Activated CD8-positive, alpha-beta memory T cell treated with anti-CD3 and anti-CD28 coated beads, Interleukin-2, amount 50 U/mL, for 4 hours (primary cell): ENCODE results near the gene RHOBTB3.

Source experiments
- DNase-seq: peaks from one replicate; pipeline ENCODE4 v3.0.0-alpha.2; 2020

RHOBTB3 gene

DNA sequence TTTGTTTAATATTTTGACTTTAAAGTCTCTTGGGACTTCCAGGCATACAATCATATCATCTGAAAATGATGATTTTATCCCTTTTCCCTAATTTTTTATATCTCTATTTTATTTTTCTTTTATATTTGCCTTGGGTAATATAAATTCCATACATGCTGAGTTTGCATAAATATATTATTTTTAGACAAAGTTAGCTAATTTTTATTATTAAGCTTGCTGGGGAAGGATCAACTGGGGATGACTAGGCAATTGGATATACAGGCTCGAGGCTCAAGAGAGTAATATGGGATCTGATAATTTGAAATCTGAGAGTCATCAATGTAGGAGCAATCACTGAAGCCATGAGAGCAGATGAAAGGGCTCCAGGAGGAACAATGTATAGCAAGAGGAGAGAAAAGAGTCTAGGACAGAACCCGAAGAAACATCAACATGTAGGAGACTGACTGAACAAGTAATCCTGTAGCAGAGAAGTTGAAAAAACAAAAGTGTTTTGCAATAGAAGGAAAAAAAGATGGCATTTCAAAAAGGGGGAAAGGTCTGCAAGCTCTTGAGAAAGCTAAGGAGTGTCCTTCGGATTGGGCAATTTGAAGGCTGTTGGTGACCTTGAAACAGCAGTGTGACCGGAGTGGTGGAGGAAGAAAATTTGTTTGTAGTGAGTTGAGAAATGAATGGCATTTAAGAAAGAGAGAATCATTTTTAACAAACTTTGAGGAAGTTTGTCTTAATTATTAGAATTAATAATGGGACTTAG lies 17.0 kb upstream of the RHOBTB3 start:
- DNase-seq: no peak

GRCh38 chr5:95715799-95716461 lies 15.2 kb upstream of the RHOBTB3 start:
- DNase-seq: no peak

DNA sequence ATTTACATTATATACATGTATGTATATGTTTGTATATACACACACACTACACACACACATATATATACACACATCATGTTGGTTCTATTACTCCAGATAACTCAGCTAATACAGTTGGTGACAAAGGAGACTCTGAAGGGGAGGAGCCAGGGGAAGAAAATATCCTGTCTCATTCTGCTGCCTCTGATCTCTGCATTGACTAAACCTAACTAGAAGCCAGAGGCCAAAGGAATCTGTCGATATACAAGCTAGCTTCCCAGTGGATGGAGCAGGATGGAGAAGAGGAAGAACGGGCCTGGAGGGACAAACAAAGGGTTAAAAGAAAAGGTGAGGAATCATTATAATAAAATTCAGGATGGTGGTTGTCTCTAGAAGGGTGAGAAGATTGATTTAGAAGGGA lies 13.7 kb upstream of the RHOBTB3 start:
- no peak for DNase-seq

DNA sequence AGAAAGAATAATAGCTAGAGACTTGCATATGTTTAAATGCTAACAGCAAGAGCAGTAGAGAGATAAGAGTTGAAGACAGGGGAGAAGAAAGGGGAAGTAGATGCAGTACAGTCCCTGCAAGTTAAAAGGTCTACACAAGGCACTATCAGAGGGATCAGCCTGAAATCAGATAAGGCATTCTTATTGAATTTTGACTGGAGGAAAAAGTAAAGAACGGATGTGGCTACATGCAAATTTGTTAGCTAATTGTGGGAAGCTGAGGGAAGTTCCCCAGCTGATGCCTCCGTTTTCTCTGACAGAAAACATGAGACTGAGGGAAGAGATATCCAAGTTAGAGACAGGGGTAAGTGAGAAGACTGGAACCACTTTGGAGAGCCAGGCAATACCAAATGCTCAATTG lies 12.9 kb upstream of the RHOBTB3 start:
- no peak for DNase-seq

DNA sequence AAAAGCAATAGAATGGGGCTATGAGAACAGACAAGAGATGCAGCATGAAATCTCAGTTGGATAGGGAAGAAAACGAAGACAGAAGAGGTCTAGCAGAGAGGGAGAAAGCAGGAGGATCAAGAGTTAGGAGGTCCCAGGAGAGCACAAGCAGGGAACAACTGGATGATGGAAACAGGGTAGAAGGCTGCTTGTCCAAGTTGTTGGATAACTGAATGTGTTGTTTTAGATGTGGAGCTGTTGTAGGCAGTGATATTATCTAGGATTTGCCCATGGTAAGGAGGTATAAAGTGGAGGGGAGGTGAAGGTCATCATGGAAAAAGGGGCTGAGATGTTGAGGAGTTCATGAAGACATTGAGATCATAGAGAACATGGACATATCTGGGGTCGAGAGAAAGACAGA lies 12.4 kb upstream of the RHOBTB3 start:
- no peak for DNase-seq

DNA sequence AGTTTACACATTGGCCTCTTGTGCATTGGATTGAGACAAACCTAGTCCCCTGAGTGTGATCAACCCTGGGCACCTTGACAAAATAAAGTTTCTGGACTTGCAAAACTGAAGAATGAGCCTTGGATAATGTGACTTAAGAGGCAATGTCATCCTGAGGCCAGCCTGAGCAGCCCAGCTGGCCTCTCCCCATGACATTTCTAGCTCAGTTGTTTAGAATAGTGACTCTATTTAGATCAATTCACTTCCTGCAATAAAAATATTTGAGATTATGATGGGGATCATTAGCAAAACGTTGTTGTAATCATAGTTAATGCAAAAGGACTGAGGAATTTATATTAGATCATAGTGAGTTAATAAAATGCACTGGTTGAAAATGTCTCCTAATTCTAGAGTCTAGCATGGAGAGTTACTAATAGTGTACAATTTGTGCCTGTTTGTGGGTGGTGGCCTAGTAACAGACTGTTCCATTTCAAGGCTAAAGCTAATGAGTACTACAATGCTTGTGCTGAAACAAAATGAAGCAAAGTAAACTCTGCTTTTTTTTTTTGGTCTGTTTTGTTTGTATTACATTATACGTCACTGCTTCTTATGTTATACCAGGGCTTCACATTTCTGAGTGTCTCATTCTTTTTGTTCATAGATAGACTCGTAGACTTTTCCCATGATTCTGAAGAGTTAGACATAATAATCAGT lies 10.9 kb upstream of the RHOBTB3 start:
- DNase-seq: no peak

DNA sequence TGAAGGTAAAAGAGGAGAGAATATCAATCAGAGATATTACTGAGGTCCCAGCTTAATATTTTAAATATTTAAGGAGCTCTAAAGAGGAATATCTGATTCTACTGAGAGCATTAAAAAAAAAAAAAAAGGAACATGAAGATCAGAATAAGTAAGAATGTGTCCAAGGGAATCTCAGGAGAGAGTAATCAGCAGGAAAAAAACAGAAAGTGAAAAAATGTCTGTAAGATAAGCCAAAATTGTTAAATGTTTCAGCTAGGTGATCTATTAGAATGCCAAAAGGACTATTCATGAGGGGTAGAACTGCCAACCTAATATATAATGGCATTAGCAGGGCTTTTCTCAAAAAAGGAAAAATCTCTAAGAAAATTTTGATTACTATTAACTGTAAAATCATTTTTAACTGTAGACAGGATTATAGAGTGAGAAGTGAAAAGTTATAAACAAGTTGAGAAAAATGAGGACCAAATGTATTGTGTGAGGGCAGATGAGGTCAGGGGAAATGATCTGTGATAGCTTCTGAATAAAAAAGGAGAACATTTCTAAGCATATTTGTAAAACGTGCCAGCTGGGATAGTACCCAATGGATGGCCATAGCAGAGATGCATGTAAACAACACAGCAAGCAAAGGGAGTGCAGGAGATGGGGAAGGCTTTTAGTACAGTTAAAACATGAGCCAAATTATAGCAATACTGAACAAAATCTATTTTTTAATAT lies 9.4 kb upstream of the RHOBTB3 start:
- no peak for DNase-seq

DNA sequence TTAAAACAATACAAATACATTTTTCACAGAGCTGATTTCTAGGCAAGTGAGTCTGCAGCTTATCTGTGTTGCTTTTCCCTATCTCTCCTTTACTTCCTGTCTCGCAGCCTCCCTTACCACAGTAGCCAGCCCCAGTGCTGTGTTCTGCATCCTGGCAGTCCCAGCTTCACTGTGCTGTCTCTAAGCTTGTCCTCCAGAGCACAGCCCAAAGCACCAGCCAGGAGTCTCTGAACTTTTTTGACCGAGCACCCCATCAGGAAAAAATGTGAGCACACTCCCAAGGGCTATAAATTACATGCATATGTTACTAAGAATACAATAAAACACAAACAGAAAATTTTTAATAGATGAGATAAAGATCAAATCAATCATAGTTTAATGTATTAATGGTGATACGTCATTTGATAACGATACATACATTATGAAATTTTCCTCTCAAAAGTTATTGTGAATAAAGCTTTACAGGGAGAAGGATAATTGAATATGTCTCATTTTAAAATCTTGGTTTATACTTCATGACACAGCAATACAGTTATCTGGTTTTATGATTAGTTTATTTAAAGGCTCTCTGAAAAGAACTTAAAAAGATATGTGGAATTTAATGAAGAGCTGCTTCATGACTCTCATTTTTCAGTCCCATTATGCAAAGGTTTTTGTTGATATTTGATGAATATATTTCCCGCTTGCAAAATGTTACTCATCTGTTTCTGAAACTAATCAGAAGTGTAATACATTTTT lies 7.3 kb upstream of the RHOBTB3 start:
- DNase-seq: no peak

- no peak for DNase-seq
Measured at GRCh38 chr5:95725071-95725820, 5.9 kb upstream of the RHOBTB3 start.

DNA sequence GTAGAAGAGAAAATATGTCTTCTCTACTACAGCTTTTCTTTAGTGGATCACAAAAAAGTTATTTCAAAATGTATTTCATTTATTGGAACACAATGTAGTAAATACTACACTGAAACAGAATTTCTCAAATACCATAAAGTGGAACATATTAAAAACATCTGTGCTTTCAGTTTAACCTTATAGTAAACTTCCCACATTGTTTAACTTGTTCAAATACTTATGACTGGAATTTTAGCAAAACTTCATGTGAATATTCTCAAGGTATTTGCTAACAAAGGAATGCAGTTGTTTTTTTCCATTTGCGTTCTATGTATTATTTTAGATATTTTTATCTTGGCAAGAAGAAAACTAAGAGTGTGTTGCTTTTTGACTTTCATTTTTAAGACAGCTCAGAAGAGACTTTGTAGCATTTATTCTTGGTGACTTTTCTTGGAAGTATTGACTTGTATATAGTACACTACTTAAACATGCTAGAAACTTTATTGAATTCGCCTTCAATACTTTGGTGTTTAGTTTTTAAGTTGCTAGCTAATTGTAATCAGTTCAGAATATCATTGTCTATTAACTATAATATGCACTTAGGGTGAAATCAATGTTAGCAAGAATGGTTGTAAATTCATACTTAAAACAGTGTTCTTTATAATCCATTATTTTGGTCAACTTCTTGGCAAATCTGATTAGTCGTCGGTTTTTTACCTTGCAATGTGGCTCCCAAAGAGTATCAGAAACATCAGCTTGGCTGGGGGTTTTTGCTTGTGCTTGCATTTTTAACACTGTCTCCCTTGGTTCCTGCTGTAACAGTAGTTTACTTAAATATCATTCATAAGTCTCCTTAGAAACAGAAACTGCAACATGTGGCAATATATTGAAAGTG lies 5.0 kb upstream of the RHOBTB3 start:
- DNase-seq: no peak

DNA sequence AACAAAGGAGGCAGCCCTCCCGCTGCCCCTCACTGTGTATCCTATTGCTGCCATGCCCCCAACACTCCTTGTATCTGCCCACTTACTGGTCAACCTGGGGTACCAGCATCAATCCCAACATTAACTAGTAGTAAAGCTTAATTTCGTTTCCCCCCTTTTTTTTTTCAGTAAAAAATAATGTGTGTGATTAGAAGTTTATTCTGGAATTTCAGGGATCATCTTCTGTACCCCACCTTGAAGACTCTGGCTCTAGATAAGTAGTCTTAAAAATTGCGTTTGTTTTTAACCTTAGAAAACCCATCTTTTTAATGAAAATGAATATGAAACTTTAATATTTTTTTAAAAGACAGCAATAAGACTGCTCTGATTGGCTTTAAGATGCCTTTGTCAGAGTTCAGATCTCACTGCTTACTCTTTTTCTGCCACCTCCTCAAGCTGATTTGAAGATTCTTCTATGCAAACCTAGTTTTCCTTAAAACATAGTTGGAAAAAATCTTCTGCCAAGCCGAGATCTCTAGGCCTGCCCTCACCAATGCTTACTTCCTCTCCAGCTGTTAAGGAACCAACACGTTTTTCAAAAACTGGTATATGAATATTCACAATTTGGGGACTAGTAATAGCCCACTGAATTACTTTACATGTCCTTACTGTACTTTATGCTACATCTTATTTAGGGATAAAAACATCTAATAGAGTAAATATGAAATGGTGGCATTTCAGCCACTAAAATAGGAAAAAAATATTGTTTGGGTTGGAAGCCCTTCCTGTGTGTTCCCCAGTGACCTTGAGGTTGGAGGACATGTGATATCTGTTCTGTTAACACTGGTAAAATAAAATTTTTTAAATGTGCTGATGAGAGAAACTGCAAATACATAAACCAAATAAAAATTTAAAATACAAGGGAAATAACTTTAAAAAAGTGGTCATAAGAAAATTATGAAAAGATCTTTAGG lies 4.0 kb upstream of the RHOBTB3 start:
- DNase-seq: no peak

DNA sequence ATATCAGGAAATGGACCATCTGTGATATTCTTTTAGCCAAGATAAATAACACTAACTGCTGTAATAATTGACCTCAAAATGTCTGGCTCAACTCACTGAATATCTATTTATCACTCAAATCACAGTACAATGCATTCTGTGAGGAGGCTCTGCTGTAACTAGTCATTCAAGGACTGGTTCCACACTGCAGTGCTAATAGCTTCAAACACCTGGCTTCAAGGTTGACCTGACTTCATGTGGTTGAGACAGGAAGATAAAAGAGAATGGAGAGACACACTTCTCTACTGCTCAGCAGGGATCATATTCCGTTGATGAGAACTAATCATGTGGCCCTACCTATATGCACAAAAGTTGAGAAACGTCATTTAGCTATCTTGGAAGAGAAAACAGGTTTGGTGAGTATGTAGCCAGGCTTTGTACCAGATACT lies 3.4 kb upstream of the RHOBTB3 start:
- no peak for DNase-seq

GRCh38 chr5:95728494-95729114 lies 2.5 kb upstream of the RHOBTB3 start:
- no peak for DNase-seq

DNA sequence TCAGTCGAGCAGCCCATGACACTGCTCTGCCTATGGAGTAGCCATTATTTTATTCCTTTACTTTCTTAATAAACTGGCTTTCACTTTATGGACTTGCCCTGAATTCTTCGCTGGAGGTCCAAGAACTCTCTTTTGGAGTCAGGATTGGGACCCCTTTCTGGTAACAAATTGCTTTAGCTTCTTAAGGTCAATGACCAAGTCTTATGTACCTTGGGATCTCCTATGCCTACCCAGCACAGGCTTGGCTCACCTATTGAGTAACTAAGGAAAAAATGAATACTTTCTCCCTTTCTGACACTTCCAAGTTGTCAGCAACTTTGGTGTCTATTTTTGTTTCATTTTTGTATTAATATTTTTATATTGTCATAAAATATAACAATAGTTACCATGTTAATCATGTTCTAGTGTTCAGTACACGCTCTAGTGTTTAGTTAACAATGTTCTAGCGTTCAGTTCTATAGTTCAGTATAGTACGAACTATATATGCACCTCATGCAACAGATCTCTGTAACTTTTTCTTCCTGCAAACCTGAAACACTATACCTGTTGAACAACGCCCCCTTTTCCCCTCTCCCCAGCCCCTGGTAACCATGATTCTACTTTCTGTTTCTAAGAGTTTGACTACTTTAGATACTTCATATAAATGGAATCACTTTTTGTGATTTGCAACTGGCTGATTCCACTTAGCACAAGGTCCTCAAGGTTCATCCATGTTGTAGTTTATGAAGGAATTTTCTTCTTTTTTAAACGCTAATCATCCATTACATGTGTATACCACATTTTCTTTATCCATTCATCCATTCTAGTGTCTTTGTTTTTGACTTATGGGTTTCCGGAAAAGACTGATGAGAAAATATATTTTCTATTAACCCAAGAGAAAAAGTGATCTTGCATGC lies 1.8 kb upstream of the RHOBTB3 start:
- no peak for DNase-seq

DNA sequence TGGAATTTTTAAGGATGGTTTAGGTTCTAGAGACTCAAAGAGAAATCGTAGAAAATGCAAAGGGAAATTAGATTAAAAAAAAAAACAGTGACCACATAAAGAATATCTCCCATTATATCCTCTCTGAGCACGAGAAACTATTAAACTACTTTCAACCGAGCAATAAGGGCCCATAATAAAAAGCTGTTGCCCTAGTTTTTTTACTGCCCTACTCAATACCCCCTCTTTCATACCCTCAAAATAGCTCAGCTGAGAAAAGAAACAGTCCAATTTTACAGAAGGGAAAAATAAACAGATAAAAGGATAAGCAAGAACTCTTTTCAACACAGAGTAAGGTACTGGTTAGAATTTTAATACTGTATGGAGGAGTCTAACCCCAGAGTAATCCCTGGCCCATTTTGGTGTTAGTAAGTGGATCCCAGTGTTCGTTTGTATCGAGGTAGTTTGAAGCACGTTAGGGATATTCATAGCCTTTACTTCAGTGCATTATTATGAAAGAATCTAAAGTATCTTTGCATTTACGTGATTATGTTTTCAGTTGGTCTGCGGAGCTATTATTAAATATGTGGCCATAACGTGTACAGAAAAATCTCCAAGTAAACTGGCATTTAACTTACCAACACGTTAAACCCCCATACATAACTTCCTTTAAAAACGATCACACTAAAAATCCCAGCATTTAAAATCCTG lies 980 bp upstream of the RHOBTB3 start:
- no peak for DNase-seq

DNA sequence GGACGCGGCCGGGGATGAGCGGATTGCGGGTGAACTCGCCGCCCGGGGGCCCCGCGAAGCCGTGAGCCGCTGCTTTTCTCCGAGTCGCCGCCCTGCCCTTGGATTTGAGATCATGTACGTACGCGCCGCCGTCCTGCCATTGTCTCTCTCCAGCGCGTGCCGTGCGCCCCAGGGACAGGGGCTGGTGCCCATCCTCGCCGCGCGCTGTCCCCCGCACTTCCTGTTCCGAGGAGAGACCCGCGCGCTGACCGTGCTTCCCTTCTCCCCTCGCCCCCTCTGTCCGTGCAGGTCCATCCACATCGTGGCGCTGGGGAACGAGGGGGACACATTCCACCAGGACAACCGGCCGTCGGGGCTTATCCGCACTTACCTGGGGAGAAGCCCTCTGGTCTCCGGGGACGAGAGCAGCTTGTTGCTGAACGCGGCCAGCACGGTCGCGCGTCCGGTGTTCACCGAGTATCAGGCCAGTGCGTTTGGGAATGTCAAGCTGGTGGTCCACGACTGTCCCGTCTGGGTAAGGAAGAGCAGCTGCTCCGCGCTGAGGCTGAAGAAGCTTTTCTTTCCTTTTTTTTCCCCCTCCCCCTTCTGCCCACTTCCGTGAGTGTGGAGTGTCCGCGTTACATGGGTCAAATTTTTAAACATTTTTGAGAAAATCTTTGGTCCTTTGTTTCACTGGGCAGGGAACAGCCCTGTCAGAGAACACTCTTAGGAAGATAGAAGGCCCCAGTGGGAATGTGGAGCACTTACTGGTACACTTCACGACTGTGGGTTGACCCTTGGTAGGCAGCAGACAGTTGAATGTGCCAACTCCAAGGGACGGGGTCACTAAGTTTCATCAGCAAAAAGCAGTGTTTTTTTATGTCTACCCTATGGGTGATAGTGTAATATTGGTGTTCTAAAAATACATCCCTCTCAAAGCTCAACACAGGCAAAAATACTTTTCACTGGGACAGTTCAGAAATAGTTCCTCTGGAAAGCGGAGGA lies 727 bp downstream of the RHOBTB3 start:
- peak; percentile 20 for DNase-seq
